NCI-H524 (cell line): ENCODE results near the gene CPLANE2.
"Not testable (repeated sequence)": the region's sequence is repeated elsewhere in the genome, so short reads cannot be mapped to it uniquely, and the experiment has no call there.

Source experiments
- DNase-seq, 2 experiments: peaks; one replicate each; lab custom pipeline; 2025; lab: John Stamatoyannopoulos, UW

Gene CPLANE2

DNA sequence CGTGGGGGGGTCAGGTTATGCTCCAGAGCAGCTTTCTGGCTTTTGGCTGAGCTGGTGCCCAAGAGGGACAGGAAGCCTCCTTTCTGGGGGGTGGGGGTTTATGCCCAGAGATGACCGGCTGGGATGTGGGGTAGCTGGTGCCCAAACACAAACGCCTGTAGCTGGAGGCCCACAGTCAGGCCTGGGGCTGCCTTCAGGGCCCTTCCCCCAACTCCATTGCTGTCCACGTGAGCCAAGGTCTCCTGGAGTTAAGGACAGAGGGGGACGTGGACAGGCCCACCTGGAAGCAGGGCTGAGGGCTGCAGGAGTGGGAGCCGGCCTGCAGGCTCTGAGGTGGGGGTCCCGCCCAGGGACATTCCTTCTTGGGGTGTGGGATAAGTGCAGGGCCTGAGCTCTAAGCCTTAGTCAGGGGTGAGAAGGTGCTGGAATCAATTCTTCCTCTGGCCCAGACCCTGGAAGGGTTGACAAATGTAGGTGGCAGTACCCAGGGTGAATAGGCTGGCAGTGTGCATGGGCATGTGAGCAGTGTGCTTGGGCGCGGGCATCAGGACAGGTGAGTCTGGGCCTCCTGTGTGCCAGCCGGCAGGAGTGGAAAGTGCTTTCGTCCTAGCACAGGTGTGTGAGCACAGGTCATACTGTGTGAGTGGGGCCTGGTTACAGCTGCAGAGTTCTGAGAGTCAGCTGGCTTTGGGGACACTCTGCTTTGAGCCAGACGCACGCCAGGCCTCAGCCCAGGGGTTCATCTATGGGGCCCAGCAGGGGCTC is 6.8 kb downstream of the CPLANE2 start:
- no peak for DNase-seq

DNA sequence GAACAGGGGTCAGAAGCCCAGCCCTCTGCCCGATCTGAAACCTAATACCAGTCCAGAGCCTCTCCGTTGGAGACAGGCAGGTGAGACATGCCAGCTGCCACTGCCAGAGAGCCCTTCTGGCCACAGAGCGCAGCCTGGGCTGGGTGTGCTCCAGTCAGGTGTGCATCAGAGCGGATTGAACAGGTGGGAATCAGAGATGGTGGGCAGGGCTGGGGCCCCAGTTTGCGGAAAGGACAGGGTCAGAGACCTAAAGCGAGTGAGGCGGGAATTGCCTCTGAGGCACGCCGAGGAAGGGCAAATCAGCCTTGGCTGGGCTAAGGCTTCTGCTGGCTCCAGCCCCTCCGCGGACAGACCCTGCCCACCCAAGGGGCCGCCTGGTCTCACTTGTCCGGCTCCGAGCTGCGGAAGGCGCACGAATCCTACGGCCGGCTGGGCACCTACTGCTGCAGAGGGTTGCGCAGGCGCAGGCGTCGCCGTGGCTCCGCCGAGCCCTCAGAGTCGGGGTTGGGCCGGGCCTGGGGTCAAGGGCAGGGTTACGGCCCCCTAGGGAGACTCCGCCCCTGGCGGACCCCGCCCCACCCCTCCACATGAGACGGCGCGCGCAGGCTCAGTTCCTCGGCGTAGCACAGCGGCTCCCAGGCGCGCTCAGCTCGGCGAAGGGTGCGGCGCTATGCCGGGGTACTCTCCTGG is 10.3 kb downstream of the CPLANE2 start:
- peak in 1 of 2 experiments; percentile 45 for DNase-seq

DNA sequence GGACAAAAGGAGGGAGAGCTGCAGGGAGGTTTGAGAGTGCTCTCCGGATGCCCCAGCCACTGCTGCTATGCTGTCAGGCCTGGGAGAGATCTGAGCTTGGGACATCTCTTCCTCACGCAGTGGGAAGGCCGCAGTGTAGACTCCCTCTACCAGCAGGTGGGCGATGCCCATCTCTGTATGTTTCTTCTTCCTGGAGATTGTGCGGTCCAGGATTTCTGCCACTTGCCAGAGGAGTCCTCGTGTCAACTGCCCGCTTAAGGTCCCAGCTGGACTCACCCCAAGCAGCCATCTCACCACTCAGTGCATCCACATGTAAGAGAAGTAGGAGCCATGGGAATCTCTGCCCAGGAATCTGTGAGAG is 10.9 kb downstream of the CPLANE2 start:
- no peak for DNase-seq

DNA sequence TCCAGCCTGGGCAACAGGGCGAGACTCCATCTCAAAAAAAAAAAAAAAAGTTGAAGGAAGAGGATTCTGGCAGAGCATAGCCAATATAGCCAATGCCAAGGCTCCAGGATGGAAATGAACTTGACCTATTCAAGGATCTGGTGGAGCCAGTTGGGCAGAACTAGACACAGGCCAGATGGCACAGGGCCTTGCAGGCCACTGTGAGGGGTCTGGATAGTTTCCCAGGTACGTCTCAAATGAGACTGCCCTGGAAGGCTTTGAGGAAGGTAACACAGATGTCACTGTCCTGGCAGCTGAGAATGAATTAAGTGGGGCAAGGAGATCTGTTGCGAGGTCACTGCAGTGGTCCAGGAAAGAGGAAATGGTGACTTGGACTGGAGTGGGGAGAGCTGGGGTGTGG is 12.5 kb downstream of the CPLANE2 start:
- no peak for DNase-seq

DNA sequence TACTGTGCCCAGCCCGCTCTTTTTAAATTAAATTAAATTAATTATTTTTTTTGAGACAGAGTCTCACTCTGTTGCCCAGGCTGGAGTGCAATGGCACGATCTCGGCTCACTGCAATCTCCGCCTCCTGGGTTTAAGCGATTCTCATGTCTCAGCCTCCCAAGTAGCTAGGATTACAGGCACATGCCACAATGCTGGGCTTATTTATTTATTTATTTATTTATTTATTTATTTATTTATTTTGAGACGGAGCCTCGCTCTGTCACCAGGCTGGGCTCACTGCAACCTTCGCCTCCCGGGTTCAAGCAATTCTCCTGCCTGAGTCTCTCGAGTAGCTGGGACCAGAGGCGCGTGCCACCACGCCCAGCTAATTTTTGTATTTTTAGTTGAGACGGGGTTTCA is 14.3 kb downstream of the CPLANE2 start:
- not testable (repeated sequence) for DNase-seq

DNA sequence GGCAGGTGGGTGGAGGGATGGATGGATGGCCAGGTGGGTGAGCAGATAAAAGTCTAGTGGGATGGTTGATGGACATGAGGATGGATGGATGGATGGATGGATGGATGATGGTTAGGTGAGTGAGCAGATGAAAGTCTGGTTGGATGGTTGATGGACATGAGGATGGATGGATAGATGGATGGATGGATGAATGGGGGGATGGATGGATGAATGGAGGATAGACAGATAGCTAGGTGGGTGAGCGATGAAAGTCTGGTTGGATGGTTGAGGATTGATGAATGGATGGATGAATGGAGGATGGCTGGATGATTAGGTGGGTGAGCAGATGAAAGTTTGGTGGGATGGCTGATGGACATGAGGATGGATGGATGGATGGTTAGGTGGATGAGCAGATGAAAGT is 15.5 kb downstream of the CPLANE2 start:
- no peak for DNase-seq

DNA sequence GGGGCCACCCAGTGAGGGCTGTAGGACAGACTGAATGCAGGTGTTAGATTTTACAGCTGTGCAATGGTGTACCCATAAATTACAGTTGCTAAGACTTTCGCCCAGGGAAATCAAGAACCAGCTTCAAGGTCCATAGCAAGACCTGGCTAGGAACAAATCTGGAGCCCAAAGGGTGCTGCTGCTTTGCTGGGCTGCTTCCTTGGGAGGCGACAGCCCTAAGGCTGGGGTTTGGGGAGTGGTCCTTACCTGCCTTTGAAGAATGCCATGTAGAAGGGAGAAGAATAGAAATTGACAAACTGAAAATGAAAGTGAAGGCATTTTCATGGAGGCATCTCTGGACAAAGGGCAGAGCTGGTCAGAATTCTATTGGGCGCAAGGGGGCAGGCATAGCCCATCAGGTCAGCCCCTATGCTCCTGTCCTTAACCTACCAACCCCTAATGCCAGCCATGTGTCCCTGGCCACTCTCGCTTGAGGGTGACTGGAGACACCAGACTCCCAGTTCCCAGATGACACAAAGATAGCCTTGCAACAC is 16.9 kb downstream of the CPLANE2 start:
- DNase-seq, result no peak

DNA sequence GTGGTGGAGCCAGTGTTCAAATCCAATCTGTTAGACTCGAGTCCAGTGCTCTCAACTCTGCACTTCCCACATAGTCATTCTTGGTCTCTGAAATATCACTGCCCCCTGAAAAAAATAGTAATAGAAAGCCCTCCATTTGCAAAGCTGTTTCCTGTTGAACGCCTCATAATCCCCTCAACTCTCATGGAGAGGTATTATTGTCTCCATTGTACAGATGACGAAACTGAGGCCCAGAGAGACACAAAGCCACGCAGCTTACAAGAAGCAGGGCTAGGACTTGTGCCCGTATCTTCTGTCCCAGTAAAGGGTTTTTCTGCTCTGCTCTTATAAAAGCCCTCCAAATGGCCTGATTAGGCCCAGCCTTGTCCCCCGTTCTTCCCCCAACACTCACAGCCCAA is 18.3 kb downstream of the CPLANE2 start:
- DNase-seq, result no peak

DNA sequence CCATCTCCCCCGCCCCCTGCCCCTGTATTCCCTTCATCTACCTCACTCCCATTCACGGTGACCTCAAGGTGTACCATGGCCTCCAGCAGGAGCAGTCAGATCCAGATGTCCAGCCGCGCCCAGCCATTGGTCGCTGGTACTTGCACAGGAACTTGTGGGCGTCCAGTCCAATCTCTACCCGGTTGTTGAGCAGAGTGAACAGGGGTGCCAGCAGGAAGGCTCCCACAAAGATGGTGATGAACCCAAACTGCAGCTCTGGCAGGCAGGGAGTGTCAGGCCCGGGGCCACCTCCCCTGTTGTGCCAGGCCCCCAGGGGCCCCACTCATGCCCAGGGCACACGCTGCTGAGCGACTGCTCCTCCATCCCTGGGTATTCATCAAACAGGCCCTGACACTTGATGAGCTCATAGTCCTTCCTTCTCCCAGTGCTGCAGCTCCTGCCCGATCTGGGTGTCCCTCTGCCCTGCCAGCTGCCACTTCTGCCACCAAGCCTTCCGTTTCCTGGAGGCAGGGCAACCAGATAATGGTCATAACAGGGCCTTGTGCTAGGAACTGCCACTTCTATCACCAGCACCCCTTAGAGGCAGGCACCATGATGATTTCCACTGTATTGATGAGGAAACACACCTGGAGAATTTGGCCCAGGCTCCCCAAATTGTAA is 18.8 kb downstream of the CPLANE2 start:
- peak in 1 of 2 experiments; percentile 24 for DNase-seq

DNA sequence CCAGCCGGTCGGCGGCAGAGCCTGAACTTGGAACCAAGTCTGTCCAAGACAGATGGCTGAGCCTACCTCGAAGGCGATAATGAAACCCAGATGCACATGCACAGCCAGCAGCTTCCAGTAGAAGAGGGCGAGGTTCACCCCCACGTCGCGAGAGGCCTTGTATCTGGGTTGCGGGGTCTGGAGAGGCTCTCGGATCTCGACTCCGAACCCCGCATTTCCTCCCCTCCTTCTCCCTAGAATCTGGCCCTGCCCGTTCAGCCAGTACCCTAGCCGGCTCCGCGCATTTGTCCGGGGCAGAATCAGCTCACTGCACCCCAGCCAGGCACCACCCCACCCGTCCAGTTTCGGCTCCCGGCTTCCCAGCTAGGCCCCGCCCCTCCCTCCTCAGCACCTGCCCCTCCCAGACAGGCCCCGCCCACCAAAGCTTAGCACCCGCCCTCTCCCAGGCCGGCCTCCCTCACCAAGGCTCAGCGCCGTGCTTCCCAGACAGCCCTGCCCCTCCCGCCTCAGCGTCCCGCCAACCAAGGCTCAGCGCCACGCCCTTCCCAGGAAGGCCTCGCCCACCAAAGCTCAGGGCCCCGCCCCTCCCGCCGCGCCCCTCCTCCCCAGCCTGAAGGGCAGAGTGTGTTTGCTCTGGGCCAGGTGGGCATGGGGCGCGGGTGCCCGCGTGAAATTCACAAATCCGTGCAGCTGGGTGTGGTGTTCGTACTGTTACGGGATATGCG is 19.8 kb downstream of the CPLANE2 start:
- peak; percentile 88 to 94 for DNase-seq

DNA sequence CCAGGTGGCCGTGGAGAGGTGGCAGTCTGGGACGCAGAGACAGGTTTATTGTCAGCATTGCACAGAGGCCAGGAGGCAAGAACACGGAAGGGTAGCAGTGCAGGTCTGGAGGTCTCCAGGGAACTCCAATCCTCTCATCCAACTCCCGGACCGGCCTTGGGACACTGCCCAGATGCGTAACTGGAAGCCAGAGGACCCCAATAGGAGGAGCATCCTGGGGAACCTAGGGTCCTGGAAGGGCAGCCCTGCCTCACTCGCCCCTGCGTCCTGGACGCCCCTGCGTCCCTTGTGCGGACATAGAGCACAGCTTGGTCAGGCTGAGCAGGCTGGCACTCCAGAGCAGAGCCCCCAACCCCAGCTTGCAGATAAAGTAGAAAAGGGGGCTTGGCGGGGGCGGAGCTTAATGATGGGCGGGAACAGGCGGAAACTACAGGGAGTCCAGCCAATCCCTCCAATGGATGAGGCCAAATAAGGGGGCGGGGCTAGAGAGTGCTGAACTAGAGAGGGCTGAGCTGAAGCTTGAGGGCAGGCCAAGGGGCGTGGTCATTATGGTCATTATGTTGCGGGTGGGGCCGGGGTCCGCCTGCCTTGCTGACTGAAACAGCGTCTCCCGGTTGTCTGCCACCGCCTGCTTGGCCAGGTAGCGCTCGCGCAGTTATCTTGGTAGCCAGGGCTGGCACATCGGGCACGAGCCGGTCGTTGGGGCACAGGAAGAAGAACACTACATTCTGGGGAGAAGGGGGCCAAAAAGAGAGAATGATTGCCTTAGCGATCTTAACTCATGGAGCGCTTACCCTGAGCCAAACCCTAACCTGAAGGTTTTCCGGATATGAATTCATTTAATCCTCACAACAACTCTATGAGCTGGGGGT is 20.9 kb downstream of the CPLANE2 start:
- DNase-seq, result peak; percentile 33 to 78

DNA sequence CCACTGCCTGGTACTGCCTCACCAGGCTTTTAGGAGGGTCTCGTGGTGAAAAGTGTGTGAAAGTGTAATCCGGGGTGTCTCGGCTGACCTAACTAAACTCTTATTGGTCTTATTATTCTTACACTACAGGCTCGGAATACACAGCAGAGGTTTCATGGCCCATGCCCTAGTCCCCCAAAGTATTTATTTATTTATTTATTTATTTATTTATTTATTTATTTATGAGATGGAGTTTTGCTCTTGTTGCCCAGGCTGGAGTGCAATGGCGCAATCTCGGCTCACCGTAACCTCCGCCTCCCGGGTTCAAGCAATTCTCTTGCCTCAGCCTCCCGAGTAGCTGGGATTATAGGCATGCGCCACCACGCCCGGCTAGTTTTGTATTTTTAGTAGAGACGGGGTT is 21.7 kb downstream of the CPLANE2 start:
- not testable (repeated sequence) for DNase-seq

DNA sequence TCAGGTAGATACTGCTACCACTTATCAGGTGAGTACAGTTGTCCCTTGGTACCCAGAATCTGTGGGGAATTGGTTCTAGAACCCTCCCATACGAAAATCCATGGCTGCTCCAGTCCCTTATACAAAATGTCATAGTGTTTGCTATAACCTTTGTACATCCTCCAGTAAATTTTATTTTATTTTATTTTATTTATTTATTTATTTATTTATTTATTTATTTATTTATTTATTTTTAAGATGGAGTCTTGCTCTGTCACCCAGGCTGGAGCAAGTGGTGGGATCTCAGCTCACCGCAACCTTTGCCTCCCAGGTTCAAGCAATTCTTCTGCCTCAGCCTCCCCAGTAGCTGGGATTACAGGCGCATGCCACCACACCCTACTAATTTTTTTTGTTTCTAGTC is 23.4 kb downstream of the CPLANE2 start:
- not testable (repeated sequence) for DNase-seq

DNA sequence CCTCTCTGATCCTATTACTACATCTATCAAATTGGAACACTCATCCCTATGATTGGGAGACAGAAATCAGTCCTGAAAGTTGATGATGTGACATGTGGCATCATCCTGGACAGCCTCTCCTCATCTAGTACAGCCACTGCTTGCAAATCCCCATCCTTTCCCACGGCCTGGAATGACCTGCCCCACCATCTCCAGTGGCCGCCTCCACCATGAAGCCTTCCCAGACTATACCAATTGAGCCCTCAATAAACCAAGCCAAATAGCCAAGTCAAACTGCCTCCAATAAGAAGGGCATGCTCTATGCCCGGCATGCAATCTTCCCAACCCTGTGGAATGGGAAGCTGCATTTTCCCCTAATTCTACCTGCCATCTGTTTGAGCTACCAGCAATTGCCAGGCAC is 24.0 kb downstream of the CPLANE2 start:
- DNase-seq, result no peak

DNA sequence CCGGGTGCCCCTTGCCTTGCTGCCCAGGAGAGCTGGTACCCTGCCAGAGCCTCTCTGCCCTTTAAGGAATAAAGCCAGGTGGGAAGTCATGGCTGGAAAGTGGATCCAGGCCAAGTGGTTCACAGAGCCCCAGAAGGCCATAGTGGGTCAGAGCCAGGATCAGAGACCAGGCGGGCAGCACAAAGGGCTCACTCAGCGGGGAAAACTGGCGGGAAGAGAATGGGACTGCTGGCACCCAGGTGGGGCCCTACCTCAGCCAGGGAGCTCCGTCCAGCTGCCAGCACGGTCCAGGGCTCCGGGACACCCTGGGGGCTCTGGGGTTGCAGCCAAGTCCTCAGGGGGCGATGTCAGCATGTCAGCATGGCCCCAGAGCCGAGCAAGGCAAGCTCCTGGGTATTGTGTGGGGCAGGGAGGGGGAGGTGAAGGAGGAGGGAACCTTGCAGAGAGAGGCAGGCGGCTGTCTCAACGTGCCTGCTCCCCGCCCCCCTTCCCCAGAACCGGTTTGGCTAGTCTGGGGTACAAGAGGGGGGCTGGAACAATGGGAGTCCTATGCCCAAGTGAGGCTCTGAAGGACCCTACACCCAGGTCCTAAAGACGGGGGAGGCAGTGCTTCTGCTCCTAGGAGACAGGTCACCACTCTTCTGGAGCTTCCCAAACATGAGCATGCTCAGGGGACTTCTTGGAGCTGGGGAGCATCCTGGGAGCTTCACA is 24.6 kb downstream of the CPLANE2 start, which contains the start of gene ARHGEF19:
Gene ARHGEF19 (minus strand): TSS at position 402 of the 711 bp plus-strand sequence. CDS start 3,598 bp downstream, outside the sequence.
- no peak for DNase-seq

DNA sequence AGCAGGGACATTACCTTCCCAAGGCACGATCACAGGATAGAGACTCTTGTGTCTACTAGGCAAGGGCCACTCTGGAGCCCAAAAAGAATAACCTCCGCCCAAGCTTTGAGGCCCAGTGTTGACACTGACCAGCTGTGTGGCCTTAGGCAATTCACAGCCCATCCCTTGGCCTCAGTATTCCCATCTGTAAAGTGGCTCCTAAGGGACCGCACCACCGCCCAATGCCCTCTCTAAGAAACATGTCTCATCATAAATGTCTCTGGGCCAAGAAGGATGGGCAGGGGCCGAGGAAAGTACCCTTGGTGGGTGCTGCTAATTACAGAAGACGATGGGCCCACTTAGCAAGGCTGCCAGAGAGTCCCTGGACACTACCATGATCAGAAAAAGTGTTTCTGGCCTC is 25.2 kb downstream of the CPLANE2 start:
- no peak for DNase-seq

DNA sequence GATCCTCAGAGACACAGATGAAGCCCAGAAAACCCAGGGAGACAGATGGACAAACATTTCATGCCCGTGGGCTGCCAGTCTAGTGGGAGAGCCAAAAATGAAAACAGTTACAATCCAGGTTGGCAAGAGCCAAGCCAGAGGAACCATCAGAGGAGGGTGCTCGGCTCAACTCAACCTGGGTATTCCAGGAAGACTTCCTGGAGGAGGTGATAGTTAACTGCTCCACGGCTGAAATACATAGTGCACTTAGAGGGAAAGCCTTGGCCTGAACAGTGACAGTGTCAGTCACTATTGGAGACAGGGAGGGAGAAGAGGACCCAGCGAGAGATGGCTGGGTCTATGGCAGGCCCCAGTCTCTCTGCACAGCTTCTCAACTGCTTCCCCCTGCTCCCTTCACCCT is 26.4 kb downstream of the CPLANE2 start:
- DNase-seq, result no peak

DNA sequence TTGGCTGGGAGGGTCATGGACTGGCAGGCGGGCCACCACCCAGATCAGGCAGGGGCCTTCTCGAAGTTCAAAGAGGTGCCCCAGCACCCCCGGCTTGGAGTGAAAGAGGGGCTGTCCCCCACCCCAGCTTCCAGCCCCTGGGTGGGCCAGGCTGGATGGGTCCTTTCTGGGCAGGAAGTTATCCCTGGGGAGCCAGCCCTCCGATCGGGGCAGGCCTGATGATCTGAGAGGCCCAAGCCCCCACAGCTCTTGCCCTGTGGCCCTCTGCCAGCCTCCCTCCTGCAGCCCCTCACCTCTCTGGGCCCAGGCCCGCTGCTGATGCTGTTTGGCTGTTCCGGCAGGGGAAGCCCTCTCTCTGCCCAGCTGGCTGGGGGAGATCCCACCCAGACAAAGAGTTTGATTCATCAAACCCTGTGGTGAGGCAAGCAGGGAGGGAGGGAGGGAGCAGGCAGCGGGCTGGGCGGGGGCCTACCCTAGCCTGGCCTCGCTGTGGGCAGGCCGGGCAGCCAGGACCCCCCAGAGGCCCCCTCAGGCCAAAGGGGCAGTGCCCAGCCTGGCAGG is 27.1 kb downstream of the CPLANE2 start:
- DNase-seq, result no peak

DNA sequence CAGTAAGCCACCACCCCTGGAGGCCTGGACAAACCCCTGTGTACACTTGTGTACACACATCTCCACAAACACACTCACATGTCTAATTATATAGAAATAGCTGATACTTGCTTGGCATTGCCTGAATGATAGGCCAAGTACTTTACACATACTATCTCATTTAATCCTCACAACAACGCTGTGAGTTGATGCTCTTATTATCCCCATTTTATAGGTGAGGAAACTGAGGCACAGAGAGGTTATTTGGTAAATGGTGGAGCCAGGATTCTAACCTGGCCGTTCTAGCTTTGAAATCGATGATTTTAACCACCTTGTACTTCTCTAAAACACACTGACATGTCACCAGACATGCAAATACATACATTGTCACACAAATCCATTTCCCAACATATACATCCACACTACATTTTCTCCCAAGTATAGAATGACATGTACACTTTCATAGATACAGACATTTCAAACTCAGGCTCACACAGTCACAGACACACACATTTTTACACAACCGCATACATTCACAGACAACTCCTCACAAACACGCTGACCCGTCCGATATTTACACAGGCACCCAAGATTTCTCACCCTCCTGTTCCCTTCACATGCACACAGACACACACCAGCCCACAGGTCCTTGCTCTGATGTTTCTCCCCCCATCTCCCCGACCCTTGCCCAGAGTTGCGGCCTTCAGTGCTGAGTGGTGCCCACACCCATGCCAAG is 27.7 kb downstream of the CPLANE2 start:
- DNase-seq, result no peak
